WTC11 (cell line): ENCODE results near the gene UNC5A. TPM values are rescaled to one million over a fixed set of nuclear protein-coding genes. Genes with fewer than 3 reads are reported as not detected.

Source experiments
- ATAC-seq: fragments of 200-7000 bp; cut with Tn5 transposase; 2 replicates; pipeline ENCODE4 v1.10.0; 2021; ENCODE audit warnings: mild to moderate bottlenecking, moderate library complexity
- CTCF ChIA-PET: fragments of 300-600 bp; sonication (Branson Sonifier 250); formaldehyde crosslinking; loops from one replicate; lab custom pipeline; 2021; ENCODE audit warnings: antibody characterized with exemption; lab: Charles Lee
- POLR2A ChIA-PET: fragments of 350-600 bp; sonication (Branson Sonifier 250); formaldehyde crosslinking; loops from one replicate; lab custom pipeline; 2021; ENCODE audit warnings: antibody characterized with exemption; lab: Charles Lee
- DNase-seq: peaks from one replicate; pipeline ENCODE4 v3.0.0; 2021; ENCODE audit warnings: low spot score
- H3K27ac Mint-ChIP-seq: 2 replicates; pipeline ENCODE4 v1.8.0; 2021; ENCODE audit warnings: mixed read lengths
- H3K27me3 Mint-ChIP-seq: 2 replicates; pipeline ENCODE4 v1.8.0; 2021; ENCODE audit warnings: low read depth, mild to moderate bottlenecking, moderate library complexity, mixed read lengths
- H3K36me3 Mint-ChIP-seq: 2 replicates; pipeline ENCODE4 v1.8.0; 2021; ENCODE audit warnings: mixed read lengths
- H3K4me1 Mint-ChIP-seq: 2 replicates; pipeline ENCODE4 v1.8.0; 2022; ENCODE audit warnings: mixed read lengths
- H3K4me3 Mint-ChIP-seq: 2 replicates; pipeline ENCODE4 v1.8.0; 2021; ENCODE audit warnings: mild to moderate bottlenecking, moderate library complexity, mixed read lengths
- H3K9me3 Mint-ChIP-seq: 2 replicates; pipeline ENCODE4 v1.8.0; 2021; ENCODE audit warnings: mixed read lengths
- CREM ChIP-seq: sonication (generic); formaldehyde crosslinking; IDR thresholded peaks from 2 replicates; pipeline ENCODE4 v1.8.1; 2022; ENCODE audit warnings: mild to moderate bottlenecking, missing genetic modification reagents, moderate library complexity
- EMX1 ChIP-seq: fragments of 250-450 bp; sonication (Bioruptor Pico); IDR thresholded peaks from 2 replicates; pipeline ENCODE4 v1.8.0; 2021; ENCODE audit warnings: mild to moderate bottlenecking
- FOXP1 ChIP-seq: sonication (generic); formaldehyde crosslinking; IDR thresholded peaks from 2 replicates; pipeline ENCODE4 v1.8.0; 2022; ENCODE audit warnings: missing genetic modification reagents, mild to moderate bottlenecking, moderate library complexity, borderline replicate concordance
- GABPB1 ChIP-seq: sonication (generic); formaldehyde crosslinking; IDR thresholded peaks from 2 replicates; pipeline ENCODE4 v1.8.1; 2023; ENCODE audit warnings: mild to moderate bottlenecking, missing genetic modification reagents
- GRHL2 ChIP-seq: fragments of 250-450 bp; sonication (Bioruptor Pico); IDR thresholded peaks from 2 replicates; pipeline ENCODE4 v1.8.0; 2022; ENCODE audit warnings: mild to moderate bottlenecking, moderate library complexity; ENCODE audit not compliant: insufficient replicate concordance, severe bottlenecking
- GTF2I ChIP-seq: fragments of 250-450 bp; sonication (Bioruptor Pico); conservative IDR thresholded peaks from 2 replicates; pipeline ENCODE4 v1.4.0; 2021; ENCODE audit warnings: mild to moderate bottlenecking
- HMGA2 ChIP-seq: fragments of 250-450 bp; sonication (Bioruptor Pico); IDR thresholded peaks from 2 replicates; pipeline ENCODE4 v1.4.0; 2021; ENCODE audit warnings: mild to moderate bottlenecking, moderate library complexity
- JAZF1 ChIP-seq: fragments of 250-450 bp; sonication (Bioruptor Pico); IDR thresholded peaks from 2 replicates; pipeline ENCODE4 v1.9.0; 2021; ENCODE audit warnings: moderate library complexity, mild to moderate bottlenecking, inconsistent platforms
- KAT7 ChIP-seq: sonication (generic); formaldehyde crosslinking; IDR thresholded peaks from 2 replicates; pipeline ENCODE4 v1.8.1; 2023; ENCODE audit warnings: missing genetic modification reagents, mild to moderate bottlenecking, borderline replicate concordance
- PRRX2 ChIP-seq: fragments of 250-450 bp; sonication (Bioruptor Pico); IDR thresholded peaks from 2 replicates; pipeline ENCODE4 v1.8.0; 2021; ENCODE audit warnings: mild to moderate bottlenecking
- SOX15 ChIP-seq: fragments of 250-450 bp; sonication (Bioruptor Pico); IDR thresholded peaks from 2 replicates; pipeline ENCODE4 v1.9.0; 2021; ENCODE audit warnings: mild to moderate bottlenecking
- TCF7 ChIP-seq: sonication (generic); formaldehyde crosslinking; IDR thresholded peaks from 2 replicates; pipeline ENCODE4 v1.8.0; 2022; ENCODE audit warnings: mild to moderate bottlenecking, low read depth, missing genetic modification reagents, moderate library complexity
- TEAD1 ChIP-seq: sonication (generic); formaldehyde crosslinking; IDR thresholded peaks from 2 replicates; pipeline ENCODE4 v1.8.0; 2022; ENCODE audit warnings: mild to moderate bottlenecking, missing genetic modification reagents
- ZNF232 ChIP-seq: sonication (generic); formaldehyde crosslinking; IDR thresholded peaks from 2 replicates; pipeline ENCODE4 v1.8.0; 2022; ENCODE audit warnings: mild to moderate bottlenecking, missing genetic modification reagents
- ZNF263 ChIP-seq: sonication (generic); formaldehyde crosslinking; IDR thresholded peaks from 2 replicates; pipeline ENCODE4 v1.8.1; 2022; ENCODE audit warnings: low read depth, mild to moderate bottlenecking, moderate library complexity, missing genetic modification reagents
- ZNF416 ChIP-seq: fragments of 250-450 bp; sonication (Bioruptor Pico); IDR thresholded peaks from 2 replicates; pipeline ENCODE4 v1.9.0; 2021; ENCODE audit warnings: mild to moderate bottlenecking, inconsistent platforms
- total RNA-seq: library from RNA; stranded (reverse); gene quantifications from 3 replicates; pipeline ENCODE4 v1.2.3, GENCODE V29; 2021
- TF ChIP-seq, protein P1 (sequence below): fragments of 250-450 bp; sonication (Bioruptor Pico); IDR thresholded peaks from 2 replicates; pipeline ENCODE4 v1.9.0; 2021; ENCODE audit warnings: mild to moderate bottlenecking, borderline replicate concordance
- TF ChIP-seq, protein P2 (sequence below): sonication (generic); formaldehyde crosslinking; IDR thresholded peaks from 2 replicates; pipeline ENCODE4 v1.8.1; 2023; ENCODE audit warnings: mild to moderate bottlenecking, missing genetic modification reagents, moderate library complexity
- TF ChIP-seq, protein P3 (sequence below): sonication (generic); formaldehyde crosslinking; IDR thresholded peaks from 2 replicates; pipeline ENCODE4 v1.8.0; 2022; ENCODE audit warnings: mild to moderate bottlenecking, missing genetic modification reagents
- TF ChIP-seq, protein P4 (sequence below): fragments of 250-450 bp; sonication (Bioruptor Pico); conservative IDR thresholded peaks from 2 replicates; pipeline ENCODE4 v1.9.0; 2021; ENCODE audit warnings: mild to moderate bottlenecking
- TF ChIP-seq, protein P5 (sequence below): sonication (generic); formaldehyde crosslinking; IDR thresholded peaks from 2 replicates; pipeline ENCODE4 v1.8.1; 2022; ENCODE audit warnings: low read depth, mild to moderate bottlenecking, moderate library complexity, missing genetic modification reagents, borderline replicate concordance
- TF ChIP-seq, protein P6 (sequence below): fragments of 250-450 bp; sonication (Bioruptor Pico); IDR thresholded peaks from 2 replicates; pipeline ENCODE4 v1.9.0; 2021; ENCODE audit warnings: moderate library complexity, mild to moderate bottlenecking, inconsistent platforms, borderline replicate concordance
- TF ChIP-seq, protein P7 (sequence below): fragments of 250-450 bp; sonication (Bioruptor Pico); IDR thresholded peaks from 2 replicates; pipeline ENCODE4 v1.9.0; 2021; ENCODE audit warnings: mild to moderate bottlenecking

The UNC5A gene
- total RNA-seq, 1 experiment from 2014 or later = 10.2 TPM

DNA sequence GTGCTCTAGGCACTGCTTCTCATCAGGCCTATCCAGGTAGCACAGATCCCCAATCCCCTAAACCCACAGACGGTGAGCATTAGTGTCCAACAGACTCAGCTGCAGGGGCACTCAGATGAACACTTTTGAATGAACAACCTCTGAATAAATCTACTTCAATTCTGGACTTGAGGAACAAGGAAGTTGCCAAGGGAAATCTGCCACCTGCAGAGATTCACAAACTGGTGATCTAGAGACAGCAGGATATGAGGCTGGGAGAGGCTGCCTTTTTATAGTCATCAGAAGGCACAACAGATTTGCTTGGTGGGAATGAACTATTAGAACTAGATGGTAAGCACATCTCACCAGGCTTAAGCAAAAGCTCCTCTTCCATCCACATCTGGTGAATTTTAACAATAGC, 95.8 kb downstream of the UNC5A start:
- CTCF ChIA-PET = interaction anchor here (1.0 kb wide), 1 partner anchor 245 kb away, joined by 3 read pairs; no protein-coding TSS in a partner anchor
- H3K9me3 Mint-ChIP-seq = no peaks in the 10 kb centered on the region
- TF ChIP-seq, protein P1, sequence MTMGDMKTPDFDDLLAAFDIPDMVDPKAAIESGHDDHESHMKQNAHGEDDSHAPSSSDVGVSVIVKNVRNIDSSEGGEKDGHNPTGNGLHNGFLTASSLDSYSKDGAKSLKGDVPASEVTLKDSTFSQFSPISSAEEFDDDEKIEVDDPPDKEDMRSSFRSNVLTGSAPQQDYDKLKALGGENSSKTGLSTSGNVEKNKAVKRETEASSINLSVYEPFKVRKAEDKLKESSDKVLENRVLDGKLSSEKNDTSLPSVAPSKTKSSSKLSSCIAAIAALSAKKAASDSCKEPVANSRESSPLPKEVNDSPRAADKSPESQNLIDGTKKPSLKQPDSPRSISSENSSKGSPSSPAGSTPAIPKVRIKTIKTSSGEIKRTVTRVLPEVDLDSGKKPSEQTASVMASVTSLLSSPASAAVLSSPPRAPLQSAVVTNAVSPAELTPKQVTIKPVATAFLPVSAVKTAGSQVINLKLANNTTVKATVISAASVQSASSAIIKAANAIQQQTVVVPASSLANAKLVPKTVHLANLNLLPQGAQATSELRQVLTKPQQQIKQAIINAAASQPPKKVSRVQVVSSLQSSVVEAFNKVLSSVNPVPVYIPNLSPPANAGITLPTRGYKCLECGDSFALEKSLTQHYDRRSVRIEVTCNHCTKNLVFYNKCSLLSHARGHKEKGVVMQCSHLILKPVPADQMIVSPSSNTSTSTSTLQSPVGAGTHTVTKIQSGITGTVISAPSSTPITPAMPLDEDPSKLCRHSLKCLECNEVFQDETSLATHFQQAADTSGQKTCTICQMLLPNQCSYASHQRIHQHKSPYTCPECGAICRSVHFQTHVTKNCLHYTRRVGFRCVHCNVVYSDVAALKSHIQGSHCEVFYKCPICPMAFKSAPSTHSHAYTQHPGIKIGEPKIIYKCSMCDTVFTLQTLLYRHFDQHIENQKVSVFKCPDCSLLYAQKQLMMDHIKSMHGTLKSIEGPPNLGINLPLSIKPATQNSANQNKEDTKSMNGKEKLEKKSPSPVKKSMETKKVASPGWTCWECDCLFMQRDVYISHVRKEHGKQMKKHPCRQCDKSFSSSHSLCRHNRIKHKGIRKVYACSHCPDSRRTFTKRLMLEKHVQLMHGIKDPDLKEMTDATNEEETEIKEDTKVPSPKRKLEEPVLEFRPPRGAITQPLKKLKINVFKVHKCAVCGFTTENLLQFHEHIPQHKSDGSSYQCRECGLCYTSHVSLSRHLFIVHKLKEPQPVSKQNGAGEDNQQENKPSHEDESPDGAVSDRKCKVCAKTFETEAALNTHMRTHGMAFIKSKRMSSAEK (CRISPR knock-in tag) = no peak
- TF ChIP-seq FOXP1 (CRISPR knock-in tag) = no peak
- no peak for TF ChIP-seq JAZF1 (CRISPR knock-in tag)
- TF ChIP-seq, protein P2, sequence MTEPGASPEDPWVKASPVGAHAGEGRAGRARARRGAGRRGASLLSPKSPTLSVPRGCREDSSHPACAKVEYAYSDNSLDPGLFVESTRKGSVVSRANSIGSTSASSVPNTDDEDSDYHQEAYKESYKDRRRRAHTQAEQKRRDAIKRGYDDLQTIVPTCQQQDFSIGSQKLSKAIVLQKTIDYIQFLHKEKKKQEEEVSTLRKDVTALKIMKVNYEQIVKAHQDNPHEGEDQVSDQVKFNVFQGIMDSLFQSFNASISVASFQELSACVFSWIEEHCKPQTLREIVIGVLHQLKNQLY (CRISPR knock-in tag) = no peak
- H3K4me1 Mint-ChIP-seq = no peaks in the 10 kb centered on the region
- H3K36me3 Mint-ChIP-seq = peaks cover 44% of the 10 kb centered on the region
- H3K4me3 Mint-ChIP-seq = no peak overlapping the region
- no peaks in the 10 kb centered on the region for H3K27me3 Mint-ChIP-seq
- no peak for ATAC-seq
- no peak for DNase-seq
- H3K27ac Mint-ChIP-seq = no peak overlapping the region
- POLR2A ChIA-PET = no interaction called here

DNA sequence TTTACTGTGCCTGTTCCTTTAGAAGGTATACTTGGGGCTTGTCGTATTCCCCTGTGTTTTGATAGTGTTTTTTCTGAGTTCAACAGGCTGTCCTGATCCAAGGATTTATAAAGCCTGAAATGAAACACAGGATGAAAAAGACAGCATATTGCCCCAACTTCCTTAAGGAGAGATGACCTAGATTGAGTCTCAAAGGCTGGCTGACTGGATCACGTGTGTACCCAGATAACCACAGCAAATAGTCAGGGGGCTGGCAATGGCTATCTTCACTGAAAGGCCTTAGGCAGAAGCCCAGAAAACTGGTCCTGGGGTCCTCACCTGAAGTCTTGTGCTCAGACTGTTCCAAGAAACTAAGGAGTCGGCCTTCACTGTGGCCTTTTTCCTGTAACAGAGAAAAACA, 96.4 kb downstream of the UNC5A start:
- POLR2A ChIA-PET = no interaction called here
- Mint-ChIP-seq H3K4me3 (no peak overlapping the region), H3K36me3 (peaks cover 44% of the 10 kb centered on the region), H3K27me3 (no peaks in the 10 kb centered on the region), H3K9me3 (no peaks in the 10 kb centered on the region), H3K27ac (no peak overlapping the region), H3K4me1 (no peaks in the 10 kb centered on the region)
- DNase-seq = no peak
- no peak for TF ChIP-seq TEAD1 (CRISPR knock-in tag)
- no peak for TF ChIP-seq GTF2I
- TF ChIP-seq ZNF263 (CRISPR knock-in tag) = no peak
- TF ChIP-seq, protein P3, sequence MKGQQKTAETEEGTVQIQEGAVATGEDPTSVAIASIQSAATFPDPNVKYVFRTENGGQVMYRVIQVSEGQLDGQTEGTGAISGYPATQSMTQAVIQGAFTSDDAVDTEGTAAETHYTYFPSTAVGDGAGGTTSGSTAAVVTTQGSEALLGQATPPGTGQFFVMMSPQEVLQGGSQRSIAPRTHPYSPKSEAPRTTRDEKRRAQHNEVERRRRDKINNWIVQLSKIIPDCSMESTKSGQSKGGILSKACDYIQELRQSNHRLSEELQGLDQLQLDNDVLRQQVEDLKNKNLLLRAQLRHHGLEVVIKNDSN = no peak
- TF ChIP-seq GABPB1 (CRISPR knock-in tag) = no peak
- no peak for TF ChIP-seq GRHL2 (CRISPR knock-in tag)
- TF ChIP-seq HMGA2 = no peak
- CTCF ChIA-PET = no interaction called here
- ATAC-seq = no peak

DNA sequence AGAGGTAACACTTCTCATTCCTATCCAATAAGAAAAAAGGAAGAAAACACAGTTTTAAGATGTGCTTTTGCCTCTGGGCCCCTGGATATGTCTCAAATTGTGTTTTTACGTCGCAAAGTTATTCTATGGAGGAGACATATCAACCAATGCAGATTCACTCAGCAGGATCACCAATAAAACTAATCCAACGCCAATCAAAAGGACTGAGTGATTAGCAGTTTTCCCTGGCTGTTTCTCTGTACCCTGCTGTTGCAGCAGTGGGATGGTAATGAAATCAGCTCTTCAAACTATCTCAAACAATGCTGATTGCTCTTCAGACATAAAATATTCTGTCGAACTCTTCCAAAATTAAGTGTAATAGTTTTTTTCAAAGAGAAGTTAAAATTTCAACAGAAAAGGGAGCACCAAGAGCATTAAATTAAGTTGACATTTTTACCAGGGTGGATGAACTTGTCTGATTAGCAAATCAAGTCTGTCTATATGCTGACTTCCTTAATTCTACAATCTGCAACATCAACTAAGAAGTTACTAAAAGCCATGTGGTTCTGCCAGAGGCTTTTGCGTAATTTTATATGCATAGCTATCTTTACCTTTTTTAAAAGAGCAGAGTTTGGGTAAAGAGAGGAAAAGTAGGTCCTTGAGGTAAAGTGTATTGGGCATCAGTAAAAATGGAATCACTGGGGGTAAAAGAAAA, 98.5 kb downstream of the UNC5A start:
- Mint-ChIP-seq H3K27me3 (no peaks in the 10 kb centered on the region), H3K27ac (no peak overlapping the region), H3K4me3 (no peak overlapping the region), H3K9me3 (no peaks in the 10 kb centered on the region), H3K36me3 (peaks cover 42% of the 10 kb centered on the region), H3K4me1 (peaks cover 5% of the 10 kb centered on the region)
- no peak for DNase-seq
- ChIA-PET CTCF (interaction anchor here (0.8 to 1.5 kb wide), 2 partner anchors 9 to 97 kb away, joined by 3 to 5 read pairs; no protein-coding TSS in a partner anchor), POLR2A (no interaction called here)
- no peak for ATAC-seq
- TF ChIP-seq SOX15 (CRISPR knock-in tag) = no peak
- TF ChIP-seq, protein P4, sequence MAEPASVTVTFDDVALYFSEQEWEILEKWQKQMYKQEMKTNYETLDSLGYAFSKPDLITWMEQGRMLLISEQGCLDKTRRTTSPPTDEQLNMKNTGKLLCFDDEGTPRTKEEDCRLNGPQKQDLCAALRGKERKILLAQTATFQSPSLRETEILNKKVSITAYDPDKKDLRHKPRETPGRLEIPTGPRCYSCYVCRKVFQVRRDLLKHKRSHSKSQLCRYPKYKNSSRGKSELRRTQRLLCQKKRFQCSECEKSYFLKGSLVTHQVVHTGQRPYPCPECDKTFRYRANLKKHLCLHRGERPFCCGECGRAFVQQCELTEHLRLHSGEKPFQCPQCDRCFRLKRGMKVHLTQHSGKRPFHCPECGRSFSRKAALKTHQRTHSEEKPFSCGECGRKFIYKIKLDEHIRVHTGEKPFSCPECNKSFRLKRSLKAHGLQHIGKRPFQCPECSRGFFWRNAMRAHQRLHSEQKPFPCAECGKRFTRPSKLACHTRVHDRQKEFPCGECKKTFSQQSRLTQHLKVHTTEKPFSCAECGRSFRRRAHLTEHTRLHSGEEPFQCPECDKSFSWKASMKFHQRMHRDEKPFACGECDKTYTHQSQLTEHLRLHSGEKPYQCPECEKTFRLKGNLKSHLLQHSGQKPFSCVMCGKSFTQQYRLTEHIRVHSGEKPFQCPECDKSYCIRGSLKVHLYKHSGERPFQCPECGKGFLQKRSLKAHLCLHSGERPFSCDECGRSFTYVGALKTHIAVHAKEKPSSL = no peak
- TF ChIP-seq, protein P5, sequence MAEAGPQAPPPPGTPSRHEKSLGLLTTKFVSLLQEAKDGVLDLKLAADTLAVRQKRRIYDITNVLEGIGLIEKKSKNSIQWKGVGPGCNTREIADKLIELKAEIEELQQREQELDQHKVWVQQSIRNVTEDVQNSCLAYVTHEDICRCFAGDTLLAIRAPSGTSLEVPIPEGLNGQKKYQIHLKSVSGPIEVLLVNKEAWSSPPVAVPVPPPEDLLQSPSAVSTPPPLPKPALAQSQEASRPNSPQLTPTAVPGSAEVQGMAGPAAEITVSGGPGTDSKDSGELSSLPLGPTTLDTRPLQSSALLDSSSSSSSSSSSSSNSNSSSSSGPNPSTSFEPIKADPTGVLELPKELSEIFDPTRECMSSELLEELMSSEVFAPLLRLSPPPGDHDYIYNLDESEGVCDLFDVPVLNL (CRISPR knock-in tag) = no peak
- TF ChIP-seq EMX1 (CRISPR knock-in tag) = no peak
- no peak for TF ChIP-seq ZNF263 (CRISPR knock-in tag)
- TF ChIP-seq, protein P6, sequence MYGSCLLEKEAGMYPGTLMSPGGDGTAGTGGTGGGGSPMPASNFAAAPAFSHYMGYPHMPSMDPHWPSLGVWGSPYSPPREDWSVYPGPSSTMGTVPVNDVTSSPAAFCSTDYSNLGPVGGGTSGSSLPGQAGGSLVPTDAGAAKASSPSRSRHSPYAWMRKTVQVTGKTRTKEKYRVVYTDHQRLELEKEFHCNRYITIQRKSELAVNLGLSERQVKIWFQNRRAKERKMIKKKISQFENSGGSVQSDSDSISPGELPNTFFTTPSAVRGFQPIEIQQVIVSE (CRISPR knock-in tag) = no peak
- no peak for TF ChIP-seq ZNF416 (CRISPR knock-in tag)
- TF ChIP-seq, protein P7, sequence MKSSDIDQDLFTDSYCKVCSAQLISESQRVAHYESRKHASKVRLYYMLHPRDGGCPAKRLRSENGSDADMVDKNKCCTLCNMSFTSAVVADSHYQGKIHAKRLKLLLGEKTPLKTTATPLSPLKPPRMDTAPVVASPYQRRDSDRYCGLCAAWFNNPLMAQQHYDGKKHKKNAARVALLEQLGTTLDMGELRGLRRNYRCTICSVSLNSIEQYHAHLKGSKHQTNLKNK = no peak
- no peak for TF ChIP-seq PRRX2 (CRISPR knock-in tag)
- no peak for TF ChIP-seq CREM (CRISPR knock-in tag)
- no peak for TF ChIP-seq TCF7
- TF ChIP-seq KAT7 (CRISPR knock-in tag) = no peak
- TF ChIP-seq ZNF232 (CRISPR knock-in tag) = no peak
